GM23338 (cell line): Measurements from ENCODE around the gene YBX2. TPM values are rescaled to one million over a fixed set of nuclear protein-coding genes. Genes with fewer than 3 reads are reported as not detected.
A peak's percentile ranks its signal among the peaks of the same experiment; 100 is the strongest.

Experiments used
- ATAC-seq: fragments of 200-7000 bp; cut with Tn5 transposase; 3 replicates; pipeline ENCODE4 v1.9.1; 2020
- DNase-seq: peaks from one replicate; pipeline ENCODE4 v3.0.0-alpha.2; 2015; ENCODE audit warnings: low spot score
- H2AFZ ChIP-seq: fragments of 200-600 bp; sonication (generic); 2 replicates; pipeline ENCODE4 v1.8.0; 2016; ENCODE audit warnings: antibody characterized with exemption, mild to moderate bottlenecking, moderate library complexity
- H3F3A ChIP-seq: fragments of 200-600 bp; sonication (generic); replicated peaks from 2 replicates; pipeline ENCODE4 v1.8.0; 2017; ENCODE audit warnings: antibody characterized with exemption, mixed run types, low read depth
- H3K27ac ChIP-seq: fragments of 200-600 bp; sonication (generic); 2 replicates; pipeline ENCODE4 v1.6.1; 2016; ENCODE audit warnings: low read depth
- H3K27me3 ChIP-seq: fragments of 200-600 bp; sonication (generic); 2 replicates; pipeline ENCODE4 v1.8.0; 2016; ENCODE audit warnings: mild to moderate bottlenecking, mixed run types, moderate library complexity; ENCODE audit not compliant: insufficient read depth
- H3K36me3 ChIP-seq: fragments of 200-600 bp; sonication (generic); 2 replicates; pipeline ENCODE4 v1.8.0; 2016; ENCODE audit warnings: mild to moderate bottlenecking; ENCODE audit not compliant: insufficient read depth
- H3K4me1 ChIP-seq: fragments of 200-600 bp; sonication (generic); 2 replicates; pipeline ENCODE4 v1.8.0; 2016; ENCODE audit warnings: mild to moderate bottlenecking, moderate library complexity; ENCODE audit not compliant: insufficient read depth
- H3K4me2 ChIP-seq: fragments of 200-600 bp; sonication (generic); 2 replicates; pipeline ENCODE4 v1.7.1; 2017; ENCODE audit warnings: mixed run types
- H3K4me3 ChIP-seq: fragments of 200-600 bp; sonication (generic); 2 replicates; pipeline ENCODE4 v1.6.1; 2016; ENCODE audit warnings: mixed run types
- H3K79me2 ChIP-seq: fragments of 200-600 bp; sonication (generic); replicated peaks from 2 replicates; pipeline ENCODE4 v1.8.0; 2017; ENCODE audit warnings: mild to moderate bottlenecking; ENCODE audit not compliant: insufficient read depth
- H3K9me2 ChIP-seq: fragments of 200-600 bp; sonication (generic); 2 replicates; pipeline ENCODE4 v1.8.0; 2017; ENCODE audit not compliant: insufficient read depth
- H4K20me1 ChIP-seq: fragments of 200-600 bp; sonication (generic); replicated peaks from 2 replicates; pipeline ENCODE4 v1.8.0; 2017; ENCODE audit warnings: mild to moderate bottlenecking; ENCODE audit not compliant: insufficient read depth
- H3K27ac Mint-ChIP-seq: 2 replicates; pipeline ENCODE4 v1.8.0; 2020; ENCODE audit warnings: inconsistent platforms, mild to moderate bottlenecking, moderate library complexity, mixed read lengths
- H3K27me3 Mint-ChIP-seq: 3 replicates; pipeline ENCODE4 v1.8.0; 2022; ENCODE audit warnings: low read depth, mild to moderate bottlenecking, moderate library complexity, mixed read lengths, inconsistent platforms; ENCODE audit not compliant: insufficient read depth, poor library complexity
- H3K36me3 Mint-ChIP-seq: 3 replicates; pipeline ENCODE4 v1.8.0; 2021; ENCODE audit warnings: low read depth, mild to moderate bottlenecking, inconsistent platforms, moderate library complexity, mixed read lengths
- H3K4me1 Mint-ChIP-seq: 3 replicates; pipeline ENCODE4 v1.8.0; 2020; ENCODE audit warnings: mild to moderate bottlenecking, inconsistent platforms, mixed read lengths
- H3K4me3 Mint-ChIP-seq: 3 replicates; pipeline ENCODE4 v1.8.0; 2021; ENCODE audit warnings: moderate library complexity, mild to moderate bottlenecking, inconsistent platforms, mixed read lengths
- H3K9me3 Mint-ChIP-seq: 3 replicates; pipeline ENCODE4 v1.8.0; 2020; ENCODE audit warnings: moderate library complexity, mild to moderate bottlenecking, inconsistent platforms, mixed read lengths
- CREB1 ChIP-seq: fragments of 250-450 bp; sonication (Bioruptor Pico); IDR thresholded peaks from 2 replicates; pipeline ENCODE4 v1.5.0; 2020; ENCODE audit warnings: low read depth, mild to moderate bottlenecking, moderate library complexity
- EZH2 ChIP-seq: fragments of 200-600 bp; sonication (generic); IDR thresholded peaks from one replicate; pipeline ENCODE4 v1.8.0; 2017; ENCODE audit warnings: antibody characterized with exemption, mild to moderate bottlenecking, low read depth; ENCODE audit not compliant: unreplicated experiment
- EZH2phosphoT487 ChIP-seq: fragments of 200-600 bp; sonication (generic); IDR thresholded peaks from one replicate; pipeline ENCODE4 v1.8.1; 2018; ENCODE audit warnings: antibody characterized with exemption; ENCODE audit not compliant: unreplicated experiment
- JUNB ChIP-seq: IDR thresholded peaks from one replicate; pipeline ENCODE4 v1.6.1; 2016; ENCODE audit warnings: antibody characterized with exemption; ENCODE audit not compliant: unreplicated experiment
- NANOG ChIP-seq: IDR thresholded peaks from 2 replicates; pipeline ENCODE4 v1.6.1; 2016; ENCODE audit warnings: antibody characterized with exemption, borderline replicate concordance
- POLR2AphosphoS5 ChIP-seq: IDR thresholded peaks from 2 replicates; pipeline ENCODE4 v1.6.1; 2016; ENCODE audit warnings: antibody characterized with exemption, low read depth
- ZNF331 ChIP-seq: fragments of 250-450 bp; sonication (Bioruptor Pico); IDR thresholded peaks from 2 replicates; pipeline ENCODE4 v1.5.0; 2020; ENCODE audit warnings: low read depth, mild to moderate bottlenecking, moderate library complexity
- polyA plus RNA-seq: library from polyadenylated mRNA; unstranded; fragments of >200 nt; fragmentation: Nextera tagmentation; extraction: Ambion mirVana; gene quantifications from 2 replicates; pipeline ENCODE4 v1.2.1, GENCODE V29; 2016
- total RNA-seq: library from RNA; depleted of rRNA; stranded (reverse); fragments of >200 nt; shearing (Covaris generic); gene quantifications from 2 replicates; pipeline ENCODE4 v1.2.3, GENCODE V29; 2014
- TF ChIP-seq, protein P1 (sequence below): fragments of 250-450 bp; sonication (Bioruptor Pico); IDR thresholded peaks from 2 replicates; pipeline ENCODE4 v1.5.0; 2020; ENCODE audit warnings: mild to moderate bottlenecking, moderate library complexity
- TF ChIP-seq, protein P2 (sequence below), 2 experiments: fragments of 200-600 bp in 1 of 2; sonication (generic) in 1 of 2; conservative IDR thresholded peaks; 2 replicates each; pipeline versions ENCODE4 v1.5.1 to v1.6.1; 2016 to 2017; ENCODE audit warnings: antibody characterized with exemption in 2 of 2, low read depth in 2 of 2, mild to moderate bottlenecking in 2 of 2, moderate library complexity in 1 of 2

YBX2 gene
- total and polyA plus RNA-seq, 2 experiments from 2014 or later = 22.5 to 36.5 TPM

DNA sequence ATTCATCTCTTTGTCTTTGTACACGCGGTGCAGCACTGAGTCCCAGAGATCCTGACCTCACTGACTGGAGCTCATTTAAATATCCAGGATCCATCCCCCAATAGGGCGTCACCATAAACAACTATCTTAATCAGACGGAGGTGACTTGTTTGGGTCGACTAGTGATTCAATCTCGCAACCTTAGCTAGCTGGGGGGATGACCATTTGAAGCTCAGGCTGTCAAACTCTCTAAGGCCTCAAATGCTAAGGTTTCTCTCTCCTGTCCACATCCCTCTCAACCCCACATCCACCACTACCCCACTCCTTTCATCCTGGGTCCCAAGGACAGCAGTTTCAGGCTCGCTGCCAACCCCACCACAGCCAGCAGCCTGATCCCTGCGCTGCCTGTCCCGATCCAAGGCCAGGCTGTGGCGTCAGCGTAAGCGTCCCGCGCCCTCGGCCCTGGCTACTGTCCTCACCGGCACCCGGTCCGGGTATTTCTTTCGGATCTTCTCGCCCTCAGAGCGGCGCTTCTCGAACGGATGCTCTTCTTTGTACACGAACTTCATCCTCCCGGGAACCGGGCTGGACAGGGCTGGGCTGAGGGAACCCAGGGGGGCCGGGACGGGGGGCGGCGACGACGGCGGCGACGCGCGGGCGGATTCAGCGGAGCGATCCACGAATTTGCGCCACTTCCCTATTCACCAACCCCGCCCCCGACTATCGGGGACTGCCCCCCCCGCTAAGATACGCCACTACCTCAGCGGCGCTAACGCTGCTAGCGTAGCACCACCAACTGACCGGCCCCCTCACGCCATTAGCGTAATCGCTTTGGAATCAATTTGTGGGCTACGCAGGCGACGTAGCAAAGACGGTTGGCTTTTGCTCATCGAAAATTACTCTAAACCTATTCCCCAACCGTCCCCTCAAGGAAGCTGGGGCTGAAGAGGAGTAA lies 52.4 kb downstream of the YBX2 start, which contains the start of gene GABARAP:
Gene GABARAP, minus strand, starts transcription at position 667 of the 934 bp plus-strand sequence. Its CDS starts 119 bp downstream, at position 548.
- Histone ChIP-seq H3K4me2 (peak within 1 kb of the TSS; percentile 81), H2AFZ (peak within 1 kb of the TSS; percentile 84), H3K4me3 (peak within 1 kb of the TSS; percentile 78), H3K36me3 (peaks cover 19% of the 10 kb centered on the region; the same call in 1 of the 2 replicates), H3K9me2 (no peaks in the 10 kb centered on the region), H3K27me3 (no peaks in the 10 kb centered on the region), H3K79me2 (peaks cover 38% of the 10 kb centered on the region), H3F3A (peaks cover 32% of the 10 kb centered on the region), H3K4me1 (peaks cover 25% of the 10 kb centered on the region), H4K20me1 (peaks cover 5% of the 10 kb centered on the region), H3K27ac (peak within 1 kb of the TSS; percentile 93)
- peaks cover 54% of the 10 kb centered on the region for H3K36me3 Mint-ChIP-seq
- peak; percentile 10 for ATAC-seq
- DNase-seq = peak; percentile 94
- H3K27me3 Mint-ChIP-seq = peaks cover 29% of the 10 kb centered on the region
- peak within 1 kb of the TSS; percentile 97 for H3K27ac Mint-ChIP-seq
- H3K9me3 Mint-ChIP-seq = no peaks in the 10 kb centered on the region; the same call in none of the 3 replicates
- peaks cover 41% of the 10 kb centered on the region for H3K4me1 Mint-ChIP-seq
- TF ChIP-seq EZH2 (no peak), ZNF331 (CRISPR knock-in tag) (no peak), NANOG (no peak), EZH2phosphoT487 (no peak), CREB1 (CRISPR knock-in tag) (peak; percentile 73), JUNB (no peak), POLR2AphosphoS5 (0 out of 2 replicates have a peak, but pooled peaks have one; percentile 17)
- TF ChIP-seq, protein P1, sequence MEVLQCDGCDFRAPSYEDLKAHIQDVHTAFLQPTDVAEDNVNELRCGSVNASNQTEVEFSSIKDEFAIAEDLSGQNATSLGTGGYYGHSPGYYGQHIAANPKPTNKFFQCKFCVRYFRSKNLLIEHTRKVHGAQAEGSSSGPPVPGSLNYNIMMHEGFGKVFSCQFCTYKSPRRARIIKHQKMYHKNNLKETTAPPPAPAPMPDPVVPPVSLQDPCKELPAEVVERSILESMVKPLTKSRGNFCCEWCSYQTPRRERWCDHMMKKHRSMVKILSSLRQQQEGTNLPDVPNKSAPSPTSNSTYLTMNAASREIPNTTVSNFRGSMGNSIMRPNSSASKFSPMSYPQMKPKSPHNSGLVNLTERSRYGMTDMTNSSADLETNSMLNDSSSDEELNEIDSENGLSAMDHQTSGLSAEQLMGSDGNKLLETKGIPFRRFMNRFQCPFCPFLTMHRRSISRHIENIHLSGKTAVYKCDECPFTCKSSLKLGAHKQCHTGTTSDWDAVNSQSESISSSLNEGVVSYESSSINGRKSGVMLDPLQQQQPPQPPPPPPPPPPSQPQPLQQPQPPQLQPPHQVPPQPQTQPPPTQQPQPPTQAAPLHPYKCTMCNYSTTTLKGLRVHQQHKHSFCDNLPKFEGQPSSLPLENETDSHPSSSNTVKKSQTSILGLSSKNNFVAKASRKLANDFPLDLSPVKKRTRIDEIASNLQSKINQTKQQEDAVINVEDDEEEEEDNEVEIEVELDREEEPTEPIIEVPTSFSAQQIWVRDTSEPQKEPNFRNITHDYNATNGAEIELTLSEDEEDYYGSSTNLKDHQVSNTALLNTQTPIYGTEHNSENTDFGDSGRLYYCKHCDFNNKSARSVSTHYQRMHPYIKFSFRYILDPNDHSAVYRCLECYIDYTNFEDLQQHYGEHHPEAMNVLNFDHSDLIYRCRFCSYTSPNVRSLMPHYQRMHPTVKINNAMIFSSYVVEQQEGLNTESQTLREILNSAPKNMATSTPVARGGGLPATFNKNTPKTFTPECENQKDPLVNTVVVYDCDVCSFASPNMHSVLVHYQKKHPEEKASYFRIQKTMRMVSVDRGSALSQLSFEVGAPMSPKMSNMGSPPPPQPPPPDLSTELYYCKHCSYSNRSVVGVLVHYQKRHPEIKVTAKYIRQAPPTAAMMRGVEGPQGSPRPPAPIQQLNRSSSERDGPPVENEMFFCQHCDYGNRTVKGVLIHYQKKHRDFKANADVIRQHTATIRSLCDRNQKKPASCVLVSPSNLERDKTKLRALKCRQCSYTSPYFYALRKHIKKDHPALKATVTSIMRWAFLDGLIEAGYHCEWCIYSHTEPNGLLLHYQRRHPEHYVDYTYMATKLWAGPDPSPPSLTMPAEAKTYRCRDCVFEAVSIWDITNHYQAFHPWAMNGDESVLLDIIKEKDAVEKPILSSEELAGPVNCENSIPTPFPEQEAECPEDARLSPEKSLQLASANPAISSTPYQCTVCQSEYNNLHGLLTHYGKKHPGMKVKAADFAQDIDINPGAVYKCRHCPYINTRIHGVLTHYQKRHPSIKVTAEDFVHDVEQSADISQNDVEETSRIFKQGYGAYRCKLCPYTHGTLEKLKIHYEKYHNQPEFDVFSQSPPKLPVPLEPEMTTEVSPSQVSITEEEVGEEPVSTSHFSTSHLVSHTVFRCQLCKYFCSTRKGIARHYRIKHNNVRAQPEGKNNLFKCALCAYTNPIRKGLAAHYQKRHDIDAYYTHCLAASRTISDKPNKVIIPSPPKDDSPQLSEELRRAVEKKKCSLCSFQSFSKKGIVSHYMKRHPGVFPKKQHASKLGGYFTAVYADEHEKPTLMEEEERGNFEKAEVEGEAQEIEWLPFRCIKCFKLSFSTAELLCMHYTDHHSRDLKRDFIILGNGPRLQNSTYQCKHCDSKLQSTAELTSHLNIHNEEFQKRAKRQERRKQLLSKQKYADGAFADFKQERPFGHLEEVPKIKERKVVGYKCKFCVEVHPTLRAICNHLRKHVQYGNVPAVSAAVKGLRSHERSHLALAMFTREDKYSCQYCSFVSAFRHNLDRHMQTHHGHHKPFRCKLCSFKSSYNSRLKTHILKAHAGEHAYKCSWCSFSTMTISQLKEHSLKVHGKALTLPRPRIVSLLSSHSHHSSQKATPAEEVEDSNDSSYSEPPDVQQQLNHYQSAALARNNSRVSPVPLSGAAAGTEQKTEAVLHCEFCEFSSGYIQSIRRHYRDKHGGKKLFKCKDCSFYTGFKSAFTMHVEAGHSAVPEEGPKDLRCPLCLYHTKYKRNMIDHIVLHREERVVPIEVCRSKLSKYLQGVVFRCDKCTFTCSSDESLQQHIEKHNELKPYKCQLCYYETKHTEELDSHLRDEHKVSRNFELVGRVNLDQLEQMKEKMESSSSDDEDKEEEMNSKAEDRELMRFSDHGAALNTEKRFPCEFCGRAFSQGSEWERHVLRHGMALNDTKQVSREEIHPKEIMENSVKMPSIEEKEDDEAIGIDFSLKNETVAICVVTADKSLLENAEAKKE (CRISPR knock-in tag) = no peak
- TF ChIP-seq, protein P2, sequence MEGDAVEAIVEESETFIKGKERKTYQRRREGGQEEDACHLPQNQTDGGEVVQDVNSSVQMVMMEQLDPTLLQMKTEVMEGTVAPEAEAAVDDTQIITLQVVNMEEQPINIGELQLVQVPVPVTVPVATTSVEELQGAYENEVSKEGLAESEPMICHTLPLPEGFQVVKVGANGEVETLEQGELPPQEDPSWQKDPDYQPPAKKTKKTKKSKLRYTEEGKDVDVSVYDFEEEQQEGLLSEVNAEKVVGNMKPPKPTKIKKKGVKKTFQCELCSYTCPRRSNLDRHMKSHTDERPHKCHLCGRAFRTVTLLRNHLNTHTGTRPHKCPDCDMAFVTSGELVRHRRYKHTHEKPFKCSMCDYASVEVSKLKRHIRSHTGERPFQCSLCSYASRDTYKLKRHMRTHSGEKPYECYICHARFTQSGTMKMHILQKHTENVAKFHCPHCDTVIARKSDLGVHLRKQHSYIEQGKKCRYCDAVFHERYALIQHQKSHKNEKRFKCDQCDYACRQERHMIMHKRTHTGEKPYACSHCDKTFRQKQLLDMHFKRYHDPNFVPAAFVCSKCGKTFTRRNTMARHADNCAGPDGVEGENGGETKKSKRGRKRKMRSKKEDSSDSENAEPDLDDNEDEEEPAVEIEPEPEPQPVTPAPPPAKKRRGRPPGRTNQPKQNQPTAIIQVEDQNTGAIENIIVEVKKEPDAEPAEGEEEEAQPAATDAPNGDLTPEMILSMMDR (conservative IDR thresholded peaks at IDR 0.05; ENCODE audit: low read depth in 2 of 2) = no peak
- H3K4me3 Mint-ChIP-seq = peak within 1 kb of the TSS; percentile 87
